Measurements from ENCODE around the gene DPH7. TPM values are rescaled to one million over a fixed set of nuclear protein-coding genes. Genes with fewer than 3 reads are reported as not detected.

DPH7 gene
- total and polyA plus RNA-seq, 2 of the 8 experiments (the other 6 are each of a cell fraction or from before 2014, with no cell fraction given) = 44.6 to 45.5 TPM

GRCh38 chr9:137522746-137523455 is 55.8 kb downstream of the DPH7 start (continued):
- TF ChIP-seq CHD7 (IDR thresholded peaks at IDR 0.05; ENCODE audit: insufficient replicate concordance, low read length) (no peak), EGR1 (IDR thresholded peaks at IDR 0.05; ENCODE audit: borderline replicate concordance, low read depth, low read length) (no peak), POLR2AphosphoS5 (IDR thresholded peaks at IDR 0.05; ENCODE audit: low read depth, low read length) (no peak), SIRT6 (IDR thresholded peaks at IDR 0.05; ENCODE audit: low read length) (no peak), CHD2 (IDR thresholded peaks at IDR 0.05; ENCODE audit: low read length) (no peak), MAFK (IDR thresholded peaks at IDR 0.05; ENCODE audit: low read depth, low read length) (no peak), SIN3A (conservative IDR thresholded peaks at IDR 0.05 in 1 of 2, IDR thresholded peaks at IDR 0.05 in 1 of 2; ENCODE audit: low read depth in 1 of 2, low read length in 2 of 2) (no peak), KDM4A (IDR thresholded peaks at IDR 0.05; ENCODE audit: low read depth, low read length, severe bottlenecking) (no peak), CHD1 (IDR thresholded peaks at IDR 0.05; ENCODE audit: low read depth, low read length) (no peak), JUN (IDR thresholded peaks at IDR 0.05; ENCODE audit: low read depth, low read length) (no peak)
